GM13977 (cell line): ENCODE measurements around the gene EIF5A.
A peak's percentile ranks its signal among the peaks of the same experiment; 100 is the strongest.

Experiments used
- DNase-seq: peaks from one replicate; pipeline ENCODE4 v3.0.0; 2012; ENCODE audit warnings: low spot score
- in situ Hi-C: fragments of 300-500 bp; cut with MboI; formaldehyde crosslinking; loops from one replicate; pipeline ENCODE4 v1.12.0; 2022; ENCODE audit warnings: low sequenced_read_pairs, low pct_unique_long_range_greater_than_20kb, mixed read lengths, inconsistent platforms; ENCODE audit not compliant: unreplicated experiment
- TF ChIP-seq, protein P1 (sequence below): IDR thresholded peaks from 2 replicates; pipeline ENCODE4 v1.5.1; 2012; ENCODE audit warnings: mild to moderate bottlenecking, control low read depth; ENCODE audit not compliant: insufficient read depth; ENCODE audit errors: extremely low read depth, missing control alignments

The EIF5A gene

DNA sequence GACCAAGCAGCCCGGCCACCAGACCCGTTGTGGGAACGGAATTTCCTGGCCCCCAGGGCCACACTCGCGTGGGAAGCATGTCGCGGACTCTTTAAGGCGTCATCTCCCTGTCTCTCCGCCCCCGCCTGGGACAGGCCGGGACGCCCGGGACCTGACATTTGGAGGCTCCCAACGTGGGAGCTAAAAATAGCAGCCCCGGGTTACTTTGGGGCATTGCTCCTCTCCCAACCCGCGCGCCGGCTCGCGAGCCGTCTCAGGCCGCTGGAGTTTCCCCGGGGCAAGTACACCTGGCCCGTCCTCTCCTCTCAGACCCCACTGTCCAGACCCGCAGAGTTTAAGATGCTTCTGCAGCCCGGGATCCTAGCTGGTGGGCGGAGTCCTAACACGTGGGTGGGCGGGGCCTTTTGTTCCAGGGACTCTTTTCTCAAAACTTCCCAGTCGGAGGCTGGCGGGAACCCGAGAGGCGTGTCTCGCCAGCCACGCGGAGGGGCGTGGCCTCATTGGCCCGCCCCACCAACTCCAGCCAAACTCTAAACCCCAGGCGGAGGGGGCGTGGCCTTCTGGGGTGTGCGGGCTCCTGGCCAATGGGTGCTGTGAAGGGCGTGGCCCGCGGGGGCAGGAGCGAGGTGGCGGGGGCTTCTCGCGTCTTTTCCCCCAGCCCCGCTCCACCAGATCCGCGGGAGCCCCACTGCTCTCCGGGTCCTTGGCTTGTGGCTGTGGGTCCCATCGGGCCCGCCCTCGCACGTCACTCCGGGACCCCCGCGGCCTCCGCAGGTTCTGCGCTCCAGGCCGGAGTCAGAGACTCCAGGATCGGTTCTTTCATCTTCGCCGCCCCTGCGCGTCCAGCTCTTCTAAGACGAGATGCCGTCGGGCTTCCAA is 26.1 kb upstream of the EIF5A start, which contains the start of gene SLC2A4:
Gene SLC2A4, plus strand, starts transcription at position 645 of the 879 bp plus-strand sequence. Its CDS starts 217 bp downstream, at position 862.
- TF ChIP-seq, protein P1, sequence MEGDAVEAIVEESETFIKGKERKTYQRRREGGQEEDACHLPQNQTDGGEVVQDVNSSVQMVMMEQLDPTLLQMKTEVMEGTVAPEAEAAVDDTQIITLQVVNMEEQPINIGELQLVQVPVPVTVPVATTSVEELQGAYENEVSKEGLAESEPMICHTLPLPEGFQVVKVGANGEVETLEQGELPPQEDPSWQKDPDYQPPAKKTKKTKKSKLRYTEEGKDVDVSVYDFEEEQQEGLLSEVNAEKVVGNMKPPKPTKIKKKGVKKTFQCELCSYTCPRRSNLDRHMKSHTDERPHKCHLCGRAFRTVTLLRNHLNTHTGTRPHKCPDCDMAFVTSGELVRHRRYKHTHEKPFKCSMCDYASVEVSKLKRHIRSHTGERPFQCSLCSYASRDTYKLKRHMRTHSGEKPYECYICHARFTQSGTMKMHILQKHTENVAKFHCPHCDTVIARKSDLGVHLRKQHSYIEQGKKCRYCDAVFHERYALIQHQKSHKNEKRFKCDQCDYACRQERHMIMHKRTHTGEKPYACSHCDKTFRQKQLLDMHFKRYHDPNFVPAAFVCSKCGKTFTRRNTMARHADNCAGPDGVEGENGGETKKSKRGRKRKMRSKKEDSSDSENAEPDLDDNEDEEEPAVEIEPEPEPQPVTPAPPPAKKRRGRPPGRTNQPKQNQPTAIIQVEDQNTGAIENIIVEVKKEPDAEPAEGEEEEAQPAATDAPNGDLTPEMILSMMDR: no peak
- peak; percentile 97 for DNase-seq
- in situ Hi-C loops: no loop called here

DNA sequence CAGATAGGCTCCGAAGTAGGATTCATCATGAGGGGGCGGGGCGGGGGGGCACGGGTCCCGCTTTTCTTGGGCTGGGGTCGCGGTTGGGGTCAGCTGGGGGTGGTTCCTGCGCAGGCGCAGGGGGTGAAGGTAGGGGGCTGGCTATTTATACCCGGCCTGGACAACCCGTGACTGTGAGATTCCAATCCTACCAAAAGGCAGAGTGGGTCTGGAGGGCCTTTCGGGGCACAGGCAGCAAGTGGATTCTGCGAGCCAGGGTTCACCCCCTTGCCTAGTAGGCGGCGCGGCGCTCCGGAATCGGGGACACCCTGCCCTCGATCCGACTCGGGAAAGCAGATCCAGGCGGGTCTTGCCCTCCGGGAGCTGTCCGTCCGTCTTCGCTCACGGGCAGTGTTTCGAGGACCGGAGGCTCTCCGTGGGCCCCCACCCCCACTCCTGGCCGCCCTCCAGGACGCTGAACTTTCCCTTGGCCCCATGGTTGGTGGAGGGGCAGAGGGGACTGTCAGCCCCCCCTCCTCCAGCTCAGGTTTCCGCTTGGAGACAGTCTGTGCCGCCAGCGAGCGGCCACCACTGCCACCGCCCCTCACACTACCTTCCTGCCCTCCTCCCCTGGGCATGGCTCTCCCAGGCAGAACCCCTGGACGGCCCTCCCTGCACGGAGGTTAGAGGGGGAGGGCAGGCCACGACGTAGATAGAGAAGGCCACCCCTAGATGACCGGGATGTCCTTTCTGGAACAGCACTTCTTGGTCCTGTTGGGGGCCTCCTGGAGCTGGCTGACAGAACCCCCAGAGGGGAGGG is 25.3 kb upstream of the EIF5A start:
- TF ChIP-seq, protein P1: no peak
- DNase-seq: peak; percentile 31
- in situ Hi-C loops: no loop called here

GRCh38 chr17:7282752-7283321 is 24.6 kb upstream of the EIF5A start:
- in situ Hi-C loops: no loop called here
- DNase-seq: peak; percentile 50
- TF ChIP-seq, protein P1: no peak

DNA sequence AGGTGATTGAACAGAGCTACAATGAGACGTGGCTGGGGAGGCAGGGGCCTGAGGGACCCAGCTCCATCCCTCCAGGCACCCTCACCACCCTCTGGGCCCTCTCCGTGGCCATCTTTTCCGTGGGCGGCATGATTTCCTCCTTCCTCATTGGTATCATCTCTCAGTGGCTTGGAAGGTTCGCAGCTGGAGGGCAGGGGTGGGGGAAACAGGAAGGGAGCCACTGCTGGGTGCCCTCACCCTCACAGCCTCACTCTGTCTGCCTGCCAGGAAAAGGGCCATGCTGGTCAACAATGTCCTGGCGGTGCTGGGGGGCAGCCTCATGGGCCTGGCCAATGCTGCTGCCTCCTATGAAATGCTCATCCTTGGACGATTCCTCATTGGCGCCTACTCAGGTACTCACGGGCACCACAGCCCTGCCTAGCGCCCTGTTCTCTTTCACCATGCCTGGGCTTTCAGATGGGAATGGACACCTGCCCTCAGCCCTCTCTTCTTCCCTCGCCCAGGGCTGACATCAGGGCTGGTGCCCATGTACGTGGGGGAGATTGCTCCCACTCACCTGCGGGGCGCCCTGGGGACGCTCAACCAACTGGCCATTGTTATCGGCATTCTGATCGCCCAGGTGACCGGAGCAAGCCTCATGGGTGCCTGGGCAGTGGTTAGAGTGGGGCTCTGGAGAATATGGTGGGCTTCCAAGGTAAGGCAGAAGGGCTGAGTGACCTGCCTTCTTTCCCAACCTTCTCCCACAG is 23.8 kb upstream of the EIF5A start:
- TF ChIP-seq, protein P1: no peak
- DNase-seq: peak; percentile 14
- in situ Hi-C loops: no loop called here

GRCh38 chr17:7284911-7285310 is 22.5 kb upstream of the EIF5A start:
- TF ChIP-seq, protein P1: no peak
- DNase-seq: no peak
- in situ Hi-C loops: no loop called here

- peak; percentile 9 for DNase-seq
- TF ChIP-seq, protein P1: no peak
- in situ Hi-C loops: no loop called here
Observed at GRCh38 chr17:7285679-7286078, 21.7 kb upstream of the EIF5A start.
